ENCODE data around the gene SCAF8.

The SCAF8 gene

GRCh38 chr6:154872542-154873114, 139.4 kb downstream of the SCAF8 start:
- Histone ChIP-seq H3K79me1 (ENCODE audit: low read length) (no peaks in the 10 kb centered on the region), H4K12ac (ENCODE audit: low read depth, low read length) (no peak overlapping the region), H3K27ac (ENCODE audit: low read depth, low read length) (no peak overlapping the region), H3K4me1 (ENCODE audit: control insufficient read depth in 1 of 2, insufficient read depth in 2 of 2, low read length in 2 of 2) (peaks cover 4% of the 10 kb centered on the region in 2 experiments), H2AFZ (ENCODE audit: insufficient read depth, low read length, poor library complexity) (no peak overlapping the region), H4K8ac (ENCODE audit: low read depth, low read length) (no peak overlapping the region), H3K36me3 (ENCODE audit: control insufficient read depth in 1 of 2, insufficient read depth in 2 of 2, low read length in 2 of 2) (no peaks in the 10 kb centered on the region), H3K18ac (ENCODE audit: low read length) (no peak overlapping the region), H3K9ac (ENCODE audit: low read length) (no peak overlapping the region), H3K23ac (ENCODE audit: low read length) (no peak overlapping the region), H3K4me2 (ENCODE audit: low read length) (no peak overlapping the region), H2BK120ac (ENCODE audit: insufficient read depth, low read length, poor library complexity) (no peak overlapping the region), H3K9me3 (ENCODE audit: insufficient read depth, low read depth, low read length) (no peaks in the 10 kb centered on the region), H2BK5ac (ENCODE audit: low read depth, low read length, poor library complexity) (no peak overlapping the region), H2AK5ac (ENCODE audit: low read length) (no peak overlapping the region), H3K79me2 (ENCODE audit: control insufficient read depth, insufficient read depth, low read length, poor library complexity) (no peaks in the 10 kb centered on the region), H4K91ac (ENCODE audit: low read depth, low read length) (no peak overlapping the region), H3K27me3 (ENCODE audit: insufficient read depth, low read length) (no peaks in the 10 kb centered on the region), H3K14ac (ENCODE audit: low read length) (no peak overlapping the region), H3K4me3 (ENCODE audit: low read depth, low read length) (no peak overlapping the region), H3K4ac (ENCODE audit: low read depth, low read length) (no peak overlapping the region), H2BK12ac (ENCODE audit: low read length) (no peak overlapping the region)
- DNase-seq: no peak
- no CpG with 5 or more reads among the region's 8 CpGs for WGBS (ENCODE audit: extremely low coverage, insufficient coverage, insufficient read length)

- Histone ChIP-seq H4K91ac (ENCODE audit: low read depth, low read length) (no peak overlapping the region), H3K27me3 (ENCODE audit: insufficient read depth, low read length) (no peaks in the 10 kb centered on the region), H2AK5ac (ENCODE audit: low read length) (no peak overlapping the region), H3K14ac (ENCODE audit: low read length) (no peak overlapping the region), H3K36me3 (ENCODE audit: control insufficient read depth in 1 of 2, insufficient read depth in 2 of 2, low read length in 2 of 2) (no peaks in the 10 kb centered on the region), H2AFZ (ENCODE audit: insufficient read depth, low read length, poor library complexity) (no peak overlapping the region), H3K4me2 (ENCODE audit: low read length) (no peak overlapping the region), H2BK120ac (ENCODE audit: insufficient read depth, low read length, poor library complexity) (no peak overlapping the region), H3K4me3 (ENCODE audit: low read depth, low read length) (no peak overlapping the region), H3K79me2 (ENCODE audit: control insufficient read depth, insufficient read depth, low read length, poor library complexity) (no peaks in the 10 kb centered on the region), H2BK5ac (ENCODE audit: low read depth, low read length, poor library complexity) (no peak overlapping the region), H3K9ac (ENCODE audit: low read length) (no peak overlapping the region), H3K79me1 (ENCODE audit: low read length) (no peaks in the 10 kb centered on the region), H3K23ac (ENCODE audit: low read length) (no peak overlapping the region), H4K12ac (ENCODE audit: low read depth, low read length) (no peak overlapping the region), H3K27ac (ENCODE audit: low read depth, low read length) (no peak overlapping the region), H2BK12ac (ENCODE audit: low read length) (no peak overlapping the region), H3K9me3 (ENCODE audit: insufficient read depth, low read depth, low read length) (no peaks in the 10 kb centered on the region), H3K4me1 (ENCODE audit: control insufficient read depth in 1 of 2, insufficient read depth in 2 of 2, low read length in 2 of 2) (peaks cover 4% of the 10 kb centered on the region in 2 experiments), H4K8ac (ENCODE audit: low read depth, low read length) (no peak overlapping the region), H3K18ac (ENCODE audit: low read length) (no peak overlapping the region), H3K4ac (ENCODE audit: low read depth, low read length) (no peak overlapping the region)
- no CpG with 5 or more reads among the region's 4 CpGs for WGBS (ENCODE audit: extremely low coverage, insufficient coverage, insufficient read length)
- DNase-seq: no peak
These were observed 140.3 kb downstream of the SCAF8 start for GRCh38 chr6:154873546-154873945.

DNA sequence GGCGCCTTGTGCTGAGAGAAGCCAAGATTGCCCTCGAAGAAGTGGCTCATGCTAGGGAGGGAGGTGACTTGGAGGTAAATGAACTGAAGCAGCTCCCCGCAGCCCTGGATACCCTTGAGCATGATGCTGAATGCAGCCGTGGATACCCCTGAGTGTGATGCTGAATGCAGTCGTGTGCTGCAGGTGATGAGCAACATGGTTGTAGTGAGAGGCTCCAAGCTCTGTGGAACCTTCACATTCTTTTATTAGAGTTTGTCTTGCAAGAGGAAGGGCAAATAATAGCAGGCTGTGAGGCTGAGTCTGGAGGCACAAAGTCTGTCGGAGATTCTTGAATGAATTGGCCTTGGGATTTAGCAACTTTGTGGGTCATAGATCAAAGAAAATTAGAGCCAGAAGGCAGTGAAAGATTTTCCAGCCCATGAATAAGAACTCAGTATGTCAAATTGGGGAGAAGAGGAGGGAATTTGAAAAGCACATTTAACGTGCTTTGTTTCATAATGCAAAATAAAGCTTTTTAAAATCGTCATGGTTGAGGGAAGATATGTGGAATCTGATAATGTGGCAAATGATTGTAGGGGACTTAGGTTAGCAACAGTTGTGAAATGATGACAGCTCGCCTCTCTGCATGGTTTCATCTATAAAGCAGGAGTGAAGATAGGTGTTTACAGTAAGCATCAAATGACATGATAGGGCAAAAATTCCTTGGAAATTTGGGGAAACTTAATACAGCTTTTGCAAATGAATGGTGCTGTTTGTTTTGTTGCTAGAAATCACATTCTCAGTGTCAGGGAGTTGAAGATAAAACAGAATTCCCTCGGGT, 141.8 kb downstream of the SCAF8 start:
- no peak overlapping the region for H2BK12ac ChIP-seq (ENCODE audit: low read length)
- H3K4ac ChIP-seq (ENCODE audit: low read depth, low read length): no peak overlapping the region
- H3K79me2 ChIP-seq (ENCODE audit: control insufficient read depth, insufficient read depth, low read length, poor library complexity): no peaks in the 10 kb centered on the region
- no peak overlapping the region for H3K4me3 ChIP-seq (ENCODE audit: low read depth, low read length)
- no peak overlapping the region for H3K18ac ChIP-seq (ENCODE audit: low read length)
- H3K27me3 ChIP-seq (ENCODE audit: insufficient read depth, low read length): no peaks in the 10 kb centered on the region
- no peaks in the 10 kb centered on the region for H3K36me3 ChIP-seq (ENCODE audit: control insufficient read depth in 1 of 2, insufficient read depth in 2 of 2, low read length in 2 of 2)
- WGBS (ENCODE audit: extremely low coverage, insufficient coverage, insufficient read length): no CpG with 5 or more reads among the region's 10 CpGs
- no peaks in the 10 kb centered on the region for H3K79me1 ChIP-seq (ENCODE audit: low read length)
- H3K9me3 ChIP-seq (ENCODE audit: insufficient read depth, low read depth, low read length): no peaks in the 10 kb centered on the region
- H3K4me2 ChIP-seq (ENCODE audit: low read length): no peak overlapping the region
- no peak overlapping the region for H2BK5ac ChIP-seq (ENCODE audit: low read depth, low read length, poor library complexity)
- no peak overlapping the region for H2AK5ac ChIP-seq (ENCODE audit: low read length)
- DNase-seq: no peak
- peak overlapping the region; percentile 2 for H3K23ac ChIP-seq (ENCODE audit: low read length)
- no peak overlapping the region for H4K8ac ChIP-seq (ENCODE audit: low read depth, low read length)
- H3K27ac ChIP-seq (ENCODE audit: low read depth, low read length): no peak overlapping the region
- H3K14ac ChIP-seq (ENCODE audit: low read length): no peak overlapping the region
- H4K12ac ChIP-seq (ENCODE audit: low read depth, low read length): no peak overlapping the region
- H3K9ac ChIP-seq (ENCODE audit: low read length): peak overlapping the region; percentile 11
- H3K4me1 ChIP-seq (ENCODE audit: control insufficient read depth in 1 of 2, insufficient read depth in 2 of 2, low read length in 2 of 2): peaks cover 4% of the 10 kb centered on the region in 2 experiments
- no peak overlapping the region for H2BK120ac ChIP-seq (ENCODE audit: insufficient read depth, low read length, poor library complexity)
- H2AFZ ChIP-seq (ENCODE audit: insufficient read depth, low read length, poor library complexity): no peak overlapping the region
- no peak overlapping the region for H4K91ac ChIP-seq (ENCODE audit: low read depth, low read length)

DNA sequence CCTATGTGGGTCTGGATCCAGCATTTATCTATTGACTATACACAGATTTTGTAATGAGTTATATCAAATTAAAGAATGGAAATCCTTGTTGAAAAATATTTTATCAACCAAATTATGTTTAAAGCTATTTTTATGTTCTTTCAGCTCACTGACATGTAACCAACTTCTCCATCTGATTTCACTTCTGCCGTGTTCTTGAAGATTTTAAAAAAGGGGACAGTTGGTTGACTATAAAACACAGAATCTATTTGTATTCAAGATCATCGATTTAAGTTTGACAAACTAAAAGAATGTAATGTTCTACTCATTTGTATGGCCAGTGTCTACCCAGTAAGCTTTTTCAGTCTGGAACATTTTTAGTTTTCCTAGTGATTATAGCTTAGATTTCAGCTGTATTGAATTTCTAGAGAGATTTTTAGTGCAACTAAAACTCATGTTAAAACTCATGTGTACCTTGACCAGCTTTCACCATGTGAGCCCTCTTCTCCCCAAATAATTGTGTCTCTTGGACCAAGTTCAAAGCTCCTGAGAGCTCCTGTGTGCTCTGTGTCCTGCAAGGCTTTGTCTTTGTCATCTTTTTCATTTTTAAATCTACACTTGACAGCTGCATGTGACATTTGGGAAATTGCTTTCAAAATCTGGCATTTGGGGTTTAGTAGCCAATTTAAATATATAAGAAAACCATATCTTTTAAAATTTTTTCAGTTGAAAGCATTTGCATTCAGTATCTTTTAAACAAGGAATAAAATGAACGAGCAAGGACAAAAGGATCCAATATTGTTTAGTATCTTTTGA, 143.5 kb downstream of the SCAF8 start:
- Histone ChIP-seq H2BK120ac (ENCODE audit: insufficient read depth, low read length, poor library complexity) (no peak overlapping the region), H3K36me3 (ENCODE audit: control insufficient read depth in 1 of 2, insufficient read depth in 2 of 2, low read length in 2 of 2) (peaks cover 0 to 1% of the 10 kb centered on the region in 2 experiments), H4K8ac (ENCODE audit: low read depth, low read length) (no peak overlapping the region), H3K4me3 (ENCODE audit: low read depth, low read length) (no peak overlapping the region), H3K79me2 (ENCODE audit: control insufficient read depth, insufficient read depth, low read length, poor library complexity) (no peaks in the 10 kb centered on the region), H2AFZ (ENCODE audit: insufficient read depth, low read length, poor library complexity) (no peak overlapping the region), H4K12ac (ENCODE audit: low read depth, low read length) (no peak overlapping the region), H2BK5ac (ENCODE audit: low read depth, low read length, poor library complexity) (no peak overlapping the region), H2BK12ac (ENCODE audit: low read length) (no peak overlapping the region), H3K18ac (ENCODE audit: low read length) (no peak overlapping the region), H2AK5ac (ENCODE audit: low read length) (no peak overlapping the region), H4K91ac (ENCODE audit: low read depth, low read length) (no peak overlapping the region), H3K4me1 (ENCODE audit: control insufficient read depth in 1 of 2, insufficient read depth in 2 of 2, low read length in 2 of 2) (peaks cover 4% of the 10 kb centered on the region in 2 experiments), H3K9ac (ENCODE audit: low read length) (no peak overlapping the region), H3K23ac (ENCODE audit: low read length) (no peak overlapping the region), H3K27me3 (ENCODE audit: insufficient read depth, low read length) (no peaks in the 10 kb centered on the region), H3K4ac (ENCODE audit: low read depth, low read length) (no peak overlapping the region), H3K79me1 (ENCODE audit: low read length) (no peaks in the 10 kb centered on the region), H3K4me2 (ENCODE audit: low read length) (no peak overlapping the region), H3K27ac (ENCODE audit: low read depth, low read length) (no peak overlapping the region), H3K14ac (ENCODE audit: low read length) (no peak overlapping the region), H3K9me3 (ENCODE audit: insufficient read depth, low read depth, low read length) (no peaks in the 10 kb centered on the region)
- no peak for DNase-seq
- WGBS (ENCODE audit: extremely low coverage, insufficient coverage, insufficient read length): no CpG with 5 or more reads among the region's 3 CpGs
